ENCODE measurements around the gene DISC1.

Gene DISC1

DNA sequence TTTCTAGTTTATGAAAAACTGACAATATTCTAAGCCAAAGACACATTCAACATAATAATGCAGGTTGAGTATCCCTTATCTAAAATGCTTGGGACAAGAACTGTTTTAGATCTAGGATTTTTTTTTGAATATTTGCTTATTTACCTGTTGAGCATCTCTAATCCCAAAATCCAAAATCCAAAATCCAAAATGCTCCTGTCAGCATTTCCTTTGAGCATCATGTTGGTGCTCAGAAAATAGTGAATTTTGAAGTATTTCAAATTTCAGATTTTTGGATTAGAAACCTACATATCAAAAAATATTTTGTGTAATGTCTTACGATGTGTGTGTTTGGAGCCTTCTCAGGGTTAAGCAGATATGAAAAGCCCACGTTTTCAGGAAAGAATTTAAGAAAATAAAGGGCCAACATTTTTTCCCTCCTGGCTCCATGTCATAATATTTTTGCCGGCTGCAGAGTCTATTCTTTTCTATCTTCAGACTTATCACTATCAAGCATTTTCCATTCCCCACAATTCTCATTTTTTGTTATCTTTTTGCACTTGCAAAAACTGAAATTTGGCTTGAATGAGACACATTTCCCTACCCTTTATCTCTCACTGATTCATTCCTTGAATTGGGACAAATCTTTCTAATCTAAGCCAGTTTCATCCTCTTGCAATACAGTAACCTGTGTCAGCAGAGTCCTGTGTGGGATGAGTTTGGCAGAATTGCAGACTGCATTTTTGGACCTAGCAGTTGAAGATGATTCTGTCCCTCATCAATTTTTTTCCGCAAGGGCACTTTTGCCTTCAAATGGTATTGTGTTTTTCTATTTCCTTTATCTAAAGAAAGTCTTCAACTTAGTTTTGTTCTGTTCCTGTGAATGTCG lies 233.9 kb downstream of the DISC1 start:
- no peak for DNase-seq (ENCODE audit: low spot score)

DNA sequence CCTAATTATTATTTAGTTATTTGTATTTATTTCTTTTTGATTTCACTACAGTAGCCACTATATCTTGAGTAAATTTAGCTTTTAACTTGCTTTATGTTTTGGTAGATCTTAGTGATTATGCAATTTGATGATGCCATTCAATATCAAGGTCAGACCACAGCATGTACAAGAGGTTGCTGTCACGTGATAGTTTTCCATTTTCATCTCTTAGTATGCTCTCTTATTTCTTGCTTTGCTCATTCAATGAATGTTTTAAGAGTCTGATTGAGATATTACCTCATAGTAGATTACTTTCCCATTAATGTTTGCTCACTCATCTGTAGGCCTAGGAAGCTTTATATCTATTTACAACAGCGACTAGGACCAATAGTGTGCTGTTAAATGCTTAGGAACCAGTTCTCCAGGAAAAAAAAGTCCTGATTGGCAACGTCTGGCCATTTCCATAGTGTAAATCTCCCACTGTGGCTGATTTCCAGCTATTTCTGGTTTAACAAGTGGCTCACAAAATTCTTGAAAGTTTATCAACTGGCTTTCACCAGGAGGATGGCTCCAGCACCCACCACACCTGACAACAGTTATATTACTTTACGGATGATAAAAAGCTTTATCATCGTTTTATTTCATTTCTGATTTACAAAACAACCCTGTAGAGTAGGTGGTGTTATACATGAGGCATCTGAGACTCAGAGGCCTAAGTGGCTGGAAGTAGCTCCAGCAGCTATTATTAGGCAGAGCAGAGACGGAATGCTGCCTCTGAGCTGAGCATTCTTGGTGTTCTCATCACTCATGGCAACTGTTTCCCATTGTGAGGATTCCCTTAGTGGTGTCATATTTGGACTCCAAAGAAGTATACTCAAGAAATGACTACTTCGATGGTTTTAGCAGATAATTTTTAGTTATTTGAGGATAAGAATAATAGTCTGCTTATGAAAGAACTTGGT lies 235.2 kb downstream of the DISC1 start:
- no peak for DNase-seq (ENCODE audit: low spot score)

DNA sequence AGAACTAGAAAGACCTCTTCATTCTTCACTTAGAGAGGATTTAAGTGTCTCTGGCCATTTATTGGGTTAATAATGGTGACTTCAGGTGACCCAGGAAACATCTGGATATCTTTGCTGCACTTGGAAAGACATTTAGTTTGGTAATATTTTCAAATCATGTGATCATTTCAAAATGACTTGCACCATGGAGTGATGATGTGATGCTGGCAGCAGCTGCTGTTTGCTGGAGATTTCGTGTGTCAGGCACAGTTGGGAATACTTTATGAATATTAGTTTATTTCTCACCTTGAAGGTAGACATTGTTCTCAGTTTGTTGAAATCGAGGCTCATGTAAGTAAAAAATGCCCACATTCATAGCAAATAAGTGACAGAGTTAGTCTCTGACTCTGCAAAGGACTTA lies 236.0 kb downstream of the DISC1 start:
- DNase-seq (ENCODE audit: low spot score) = no peak

DNA sequence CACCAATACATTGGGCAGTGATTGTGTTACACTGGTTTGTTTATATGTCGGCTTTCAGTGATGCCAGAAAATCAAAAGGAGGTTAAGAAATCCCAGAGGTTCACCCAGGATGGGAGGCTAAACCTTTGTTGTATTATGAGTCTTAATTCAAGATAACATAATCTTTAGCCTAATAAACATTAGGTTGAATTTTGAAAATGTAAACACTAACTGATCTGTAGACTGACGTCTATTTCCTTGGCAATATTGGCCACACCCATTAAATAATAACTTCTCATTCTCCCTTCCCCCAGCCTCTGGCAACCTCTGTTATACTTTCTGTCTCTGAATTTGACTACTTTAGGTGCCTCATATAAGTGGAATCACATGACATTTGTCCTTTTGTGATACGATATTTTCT lies 238.7 kb downstream of the DISC1 start:
- DNase-seq (ENCODE audit: low spot score) = no peak

DNA sequence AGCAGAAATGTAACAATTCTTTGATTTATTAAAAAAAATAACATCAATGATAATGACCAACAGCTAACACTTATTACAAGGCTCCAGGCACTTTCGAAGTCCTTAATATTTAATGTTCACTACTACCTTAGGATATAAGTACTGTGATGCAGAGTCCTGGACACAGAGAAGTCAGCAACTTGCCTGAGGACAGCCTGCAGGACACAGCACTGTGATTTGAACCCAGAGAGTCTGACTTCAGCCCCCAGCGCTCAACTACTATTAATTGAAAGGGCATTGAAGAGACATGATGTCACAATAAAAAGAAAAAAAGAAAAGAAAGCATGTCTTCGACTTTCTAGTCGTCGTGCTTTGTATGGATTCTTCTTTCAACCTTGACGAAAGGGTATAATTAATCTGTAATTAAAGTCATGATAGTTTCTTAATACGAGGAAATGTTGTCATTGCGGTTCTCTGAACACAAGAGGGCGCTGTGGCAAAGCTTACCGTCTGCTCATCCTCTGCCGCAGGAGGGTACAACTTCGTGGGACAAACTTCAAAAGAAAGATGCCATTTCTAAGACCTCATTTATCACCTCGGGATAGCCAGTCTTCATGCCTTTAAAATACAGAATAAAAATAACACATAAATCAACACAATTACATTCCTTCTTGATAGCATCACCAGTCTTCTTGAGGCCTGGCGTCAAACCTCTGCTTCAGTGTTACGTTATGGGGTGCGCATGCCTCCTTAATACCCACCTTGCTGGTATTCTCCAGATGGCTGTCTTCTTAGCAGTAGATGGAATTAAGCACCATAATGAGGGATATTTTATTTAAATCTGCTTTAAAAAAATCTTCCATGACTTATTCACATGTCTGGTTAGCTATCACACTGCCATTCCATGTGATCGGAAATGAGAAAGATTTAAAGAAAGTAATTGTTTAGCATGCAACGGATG lies 240.1 kb downstream of the DISC1 start:
- peak; percentile 57 for DNase-seq (ENCODE audit: low spot score)

DNA sequence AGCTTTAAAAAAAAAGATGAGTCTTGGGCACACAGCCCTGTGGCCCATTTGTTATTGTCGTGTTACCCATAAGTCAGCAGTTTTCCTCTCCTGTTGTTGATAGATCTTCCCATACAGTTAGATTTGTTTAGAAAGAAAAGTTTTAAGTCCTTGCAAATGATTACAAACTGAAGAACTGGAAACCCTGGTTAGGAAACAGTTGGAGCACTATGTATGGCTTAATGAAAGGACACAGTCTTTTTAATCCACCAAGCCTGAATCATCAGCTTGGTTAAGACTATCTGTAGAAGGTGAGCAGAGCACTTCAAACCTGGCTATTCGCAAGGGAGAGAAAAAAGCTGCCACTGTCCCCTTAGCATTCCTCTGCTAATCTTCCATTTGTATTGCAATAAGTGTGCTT lies 241.0 kb downstream of the DISC1 start:
- DNase-seq (ENCODE audit: low spot score) = no peak

DNA sequence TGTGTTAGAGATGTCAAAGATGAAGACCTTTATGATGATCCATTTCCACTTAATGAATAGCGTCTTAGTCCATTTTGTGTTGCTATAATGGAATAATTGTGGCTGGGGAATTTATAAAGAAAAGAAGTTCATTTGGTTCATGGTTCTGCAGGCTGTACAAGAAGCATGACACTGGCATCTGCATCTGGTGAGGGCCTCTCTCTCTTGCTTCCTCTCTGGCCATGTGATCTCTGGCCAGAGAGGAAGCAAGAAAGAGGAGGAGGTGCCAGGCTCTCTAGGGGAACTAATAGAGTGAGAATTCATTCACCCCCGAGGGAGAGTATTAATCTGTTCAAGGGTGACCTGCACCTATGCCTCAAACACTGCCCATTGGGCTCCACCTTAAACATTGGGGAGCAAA lies 242.8 kb downstream of the DISC1 start:
- no peak for DNase-seq (ENCODE audit: low spot score)

DNA sequence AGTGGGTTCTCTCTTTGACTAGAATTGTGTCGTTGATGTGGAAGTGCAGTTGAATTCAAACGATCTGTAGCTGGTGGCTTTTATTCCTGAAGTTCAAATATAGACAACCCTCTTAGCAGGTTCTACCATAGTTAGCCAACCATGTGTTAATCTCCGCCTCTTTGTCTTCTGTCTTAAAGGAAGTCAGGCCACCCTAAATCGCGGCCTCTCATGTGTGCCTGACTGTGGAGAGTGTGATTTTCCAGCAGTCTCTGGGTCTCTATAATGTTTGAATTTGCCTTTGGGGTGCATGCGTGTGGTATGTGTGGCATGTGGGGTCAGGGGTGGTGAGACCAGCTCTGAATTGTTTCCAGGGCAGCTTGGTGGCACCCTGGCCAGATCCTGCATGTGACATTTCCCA lies 244.9 kb downstream of the DISC1 start:
- DNase-seq (ENCODE audit: low spot score) = no peak

DNA sequence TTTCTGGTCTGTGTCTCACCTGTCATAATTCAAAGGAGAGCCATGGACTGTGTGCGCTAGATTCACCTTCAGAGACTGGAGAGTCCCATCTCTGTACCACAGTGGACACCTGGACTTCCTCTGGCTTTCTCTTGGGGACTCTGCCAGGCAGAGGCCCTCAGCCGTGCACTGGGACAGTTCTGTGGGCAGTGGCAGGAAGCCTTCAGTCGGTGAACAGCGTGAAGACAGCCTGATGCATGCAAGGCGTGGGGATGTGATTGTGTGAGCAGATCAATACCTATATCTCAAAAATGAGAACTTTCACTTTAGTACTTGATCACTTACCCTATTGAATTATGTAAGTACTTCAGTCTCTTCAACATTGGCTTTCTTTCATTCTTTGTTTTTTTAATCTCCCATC lies 245.3 kb downstream of the DISC1 start:
- DNase-seq (ENCODE audit: low spot score) = no peak

DNA sequence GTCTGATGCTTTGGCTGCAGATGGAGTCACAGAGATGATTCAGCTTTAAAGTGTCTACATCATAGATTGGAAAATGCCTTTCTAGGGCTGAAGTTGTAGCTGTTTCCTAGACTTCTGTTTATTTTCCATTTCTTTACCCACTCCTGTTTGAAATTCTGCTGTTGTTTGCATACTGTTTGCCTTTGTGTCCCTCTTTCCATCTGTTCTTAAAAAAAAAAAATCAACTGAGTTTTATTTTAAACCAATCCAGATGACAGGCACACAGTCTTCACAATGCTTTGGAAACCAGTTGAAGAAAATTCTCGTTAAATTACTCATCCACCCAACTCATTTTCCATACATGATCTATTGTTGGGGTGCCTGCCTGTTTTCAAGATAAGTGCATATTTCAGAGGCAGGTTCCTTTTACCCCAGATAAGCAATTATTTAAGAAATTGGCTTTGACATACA lies 245.9 kb downstream of the DISC1 start:
- no peak for DNase-seq (ENCODE audit: low spot score)

DNA sequence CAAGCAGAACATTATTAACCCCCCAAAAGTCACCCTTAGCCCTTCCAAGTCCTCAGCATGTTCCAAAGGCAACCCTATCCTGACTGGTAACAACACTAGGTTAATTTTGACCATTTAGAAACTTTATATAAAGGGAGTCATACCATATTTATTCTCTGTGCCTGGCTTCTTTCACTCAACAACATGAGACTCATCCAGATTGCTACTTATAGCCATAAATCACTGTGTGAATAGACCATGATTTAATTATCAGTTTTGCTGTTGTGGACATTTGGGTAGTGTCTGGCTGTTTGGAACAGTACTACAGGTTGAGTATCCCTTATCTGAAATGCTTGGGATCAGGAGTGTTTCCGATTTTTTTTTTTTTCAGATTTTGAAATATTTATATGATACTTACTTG lies 252.1 kb downstream of the DISC1 start:
- no peak for DNase-seq (ENCODE audit: low spot score)

DNA sequence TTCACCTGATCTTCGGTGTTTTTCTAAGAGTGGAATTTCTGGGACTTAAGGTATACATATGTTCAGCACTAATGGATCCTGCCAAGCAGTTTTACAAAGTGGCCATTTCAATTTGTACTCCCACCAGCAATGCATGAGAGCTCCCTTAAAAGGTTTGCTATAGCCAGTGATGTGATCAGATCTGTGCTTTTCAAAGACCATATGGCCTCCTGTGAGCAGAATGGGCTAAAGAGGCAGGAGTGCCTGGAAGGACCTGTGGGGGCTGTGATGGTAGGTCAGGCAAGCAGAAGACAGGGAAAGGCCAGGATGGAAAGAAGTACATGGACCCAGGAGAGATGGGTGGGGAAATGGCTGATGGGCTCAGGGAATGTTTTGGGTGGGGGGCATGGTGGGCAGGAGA lies 252.7 kb downstream of the DISC1 start:
- DNase-seq (ENCODE audit: low spot score) = no peak

DNA sequence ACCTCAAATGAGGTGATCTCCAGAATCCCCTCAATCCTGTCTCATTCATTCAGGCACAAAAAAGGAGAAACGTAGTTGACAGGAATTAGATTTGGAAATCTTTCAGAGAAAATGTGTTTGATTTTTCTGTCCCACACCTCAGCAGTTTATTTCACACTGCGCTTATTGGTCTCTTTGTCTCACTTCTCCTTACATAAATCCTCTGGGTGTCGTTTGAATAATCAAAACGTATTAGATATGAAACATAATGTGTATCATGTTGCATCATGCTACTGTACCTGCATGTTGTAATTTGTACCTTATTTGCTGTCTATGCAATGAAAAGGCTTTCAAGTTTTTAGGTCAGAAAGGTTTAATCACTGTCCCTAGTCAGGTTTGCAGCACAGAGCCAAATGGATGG lies 255.7 kb downstream of the DISC1 start:
- DNase-seq (ENCODE audit: low spot score) = no peak

DNA sequence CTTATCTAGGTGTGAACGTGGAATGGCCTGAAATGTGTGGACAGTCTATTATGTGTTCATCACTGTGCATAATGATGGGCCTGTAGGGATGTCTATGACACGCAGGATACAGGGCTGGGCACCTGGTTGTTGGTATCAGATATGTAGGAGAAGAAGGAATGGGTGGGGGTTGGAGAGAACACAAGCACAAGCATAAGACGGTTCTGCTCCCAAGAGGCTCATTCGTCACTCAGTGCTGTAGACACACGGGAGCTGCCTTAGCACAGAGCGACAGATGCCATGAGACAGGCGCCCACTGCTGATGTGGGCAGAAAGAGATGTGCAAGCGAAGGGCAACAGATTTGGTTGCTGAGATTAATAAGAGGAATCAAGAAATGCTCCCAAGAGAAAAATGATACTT lies 256.2 kb downstream of the DISC1 start:
- DNase-seq (ENCODE audit: low spot score) = no peak

DNA sequence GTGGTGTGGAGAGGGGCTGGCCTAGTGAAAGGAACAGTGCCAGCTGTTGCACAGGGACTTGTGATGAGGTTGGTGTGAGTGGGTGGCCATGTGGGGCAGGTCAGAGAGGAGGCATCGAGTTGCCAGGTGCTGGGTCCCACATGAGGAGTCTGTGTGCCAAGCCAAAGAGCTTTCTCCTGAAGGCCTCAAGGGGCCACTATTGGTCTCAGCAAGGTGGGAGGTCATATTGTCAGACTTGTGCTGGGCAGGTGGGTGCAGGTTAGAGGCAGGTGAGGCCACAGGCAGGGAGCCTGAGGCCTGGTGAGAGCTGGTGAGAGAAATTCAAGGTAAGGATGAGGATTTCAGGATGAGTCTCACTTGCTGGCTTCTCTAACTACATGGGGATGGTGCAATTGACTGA lies 256.8 kb downstream of the DISC1 start:
- no peak for DNase-seq (ENCODE audit: low spot score)

DNA sequence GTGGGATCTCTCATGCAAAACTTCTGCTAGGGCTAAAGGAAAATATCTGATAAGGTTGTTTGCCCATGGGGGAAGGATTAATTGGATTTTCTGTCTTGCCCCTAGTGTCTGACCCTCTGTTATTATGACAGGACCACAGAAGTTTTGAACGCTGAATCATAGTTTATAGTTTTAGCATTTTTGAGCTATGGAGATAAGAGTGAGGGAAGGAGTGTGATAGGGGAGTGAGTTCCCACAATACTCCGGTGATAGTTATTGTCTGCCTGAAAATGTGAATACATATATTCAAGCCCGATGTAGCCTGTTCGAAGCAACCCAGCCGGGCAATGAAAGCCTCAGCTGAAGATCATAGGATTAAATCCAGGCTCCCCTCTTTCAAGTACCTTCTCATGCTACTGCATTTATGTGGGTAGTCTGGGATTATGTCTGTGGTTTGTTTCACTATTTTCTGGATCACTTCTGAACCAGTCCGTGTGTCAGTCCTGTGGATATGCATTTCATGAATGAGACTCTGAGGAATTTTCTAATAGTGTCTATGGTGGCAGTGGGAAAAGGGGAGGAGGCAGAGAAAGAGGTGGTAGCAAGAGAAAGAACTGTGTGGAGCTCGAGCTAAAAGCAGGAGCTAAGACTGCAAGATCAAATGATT lies 258.7 kb downstream of the DISC1 start:
- no peak for DNase-seq (ENCODE audit: low spot score)

DNA sequence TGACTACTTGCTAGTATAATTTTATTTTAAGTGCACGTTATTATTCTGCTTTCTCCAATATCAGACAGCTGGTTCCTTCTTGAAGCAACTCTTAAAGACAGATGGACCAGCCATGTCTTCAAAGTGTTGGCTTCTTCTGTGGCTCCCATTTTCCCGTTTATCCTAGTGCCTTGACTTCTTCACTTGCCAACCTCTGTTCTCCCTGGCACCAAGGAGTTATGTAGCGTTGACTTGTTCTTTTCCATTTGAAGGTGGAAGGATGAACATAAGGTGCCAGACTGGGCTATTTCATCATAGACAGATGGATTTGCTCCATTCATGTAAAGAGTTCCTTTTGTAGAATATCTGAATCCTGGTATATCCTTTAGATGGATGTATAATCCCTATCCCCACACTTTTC lies 260.6 kb downstream of the DISC1 start:
- no peak for DNase-seq (ENCODE audit: low spot score)

DNA sequence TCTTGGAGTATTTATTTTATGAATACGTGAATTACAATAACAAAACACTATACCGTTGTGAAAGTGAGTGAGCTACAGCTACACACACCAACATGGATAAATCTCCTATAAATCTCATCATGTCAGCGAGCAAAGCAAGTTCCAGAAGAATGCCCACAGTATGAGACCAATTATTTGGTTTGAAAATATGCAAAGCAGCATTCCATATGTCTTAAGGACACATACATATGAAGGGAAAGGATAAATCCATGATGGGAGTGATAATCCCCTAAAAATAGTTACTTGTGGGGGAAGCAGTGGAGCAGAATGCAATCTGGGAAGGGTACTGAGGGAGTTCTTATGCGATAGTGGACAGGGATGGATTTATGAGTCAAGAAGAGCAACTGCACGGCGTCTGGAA lies 261.3 kb downstream of the DISC1 start:
- DNase-seq (ENCODE audit: low spot score) = no peak

DNA sequence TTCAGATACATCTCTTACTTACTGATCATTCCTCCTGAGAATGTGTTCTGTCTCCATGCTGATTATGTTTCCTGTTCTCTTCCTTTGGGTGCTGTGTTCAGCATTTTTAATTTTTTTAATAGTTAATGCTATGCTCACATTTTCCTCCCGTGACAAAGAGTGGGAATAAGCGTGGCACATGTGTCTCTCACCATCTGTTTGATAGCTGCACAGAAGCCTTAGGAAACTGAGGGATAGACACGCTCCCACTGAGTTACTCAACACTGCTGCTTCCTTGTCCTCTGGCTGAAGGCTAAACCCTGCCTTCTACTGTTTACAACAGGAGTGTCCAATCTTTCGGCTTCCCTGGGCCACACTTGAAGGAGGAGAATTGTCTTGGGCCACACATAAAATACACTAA lies 264.2 kb downstream of the DISC1 start:
- no peak for DNase-seq (ENCODE audit: low spot score)

DNA sequence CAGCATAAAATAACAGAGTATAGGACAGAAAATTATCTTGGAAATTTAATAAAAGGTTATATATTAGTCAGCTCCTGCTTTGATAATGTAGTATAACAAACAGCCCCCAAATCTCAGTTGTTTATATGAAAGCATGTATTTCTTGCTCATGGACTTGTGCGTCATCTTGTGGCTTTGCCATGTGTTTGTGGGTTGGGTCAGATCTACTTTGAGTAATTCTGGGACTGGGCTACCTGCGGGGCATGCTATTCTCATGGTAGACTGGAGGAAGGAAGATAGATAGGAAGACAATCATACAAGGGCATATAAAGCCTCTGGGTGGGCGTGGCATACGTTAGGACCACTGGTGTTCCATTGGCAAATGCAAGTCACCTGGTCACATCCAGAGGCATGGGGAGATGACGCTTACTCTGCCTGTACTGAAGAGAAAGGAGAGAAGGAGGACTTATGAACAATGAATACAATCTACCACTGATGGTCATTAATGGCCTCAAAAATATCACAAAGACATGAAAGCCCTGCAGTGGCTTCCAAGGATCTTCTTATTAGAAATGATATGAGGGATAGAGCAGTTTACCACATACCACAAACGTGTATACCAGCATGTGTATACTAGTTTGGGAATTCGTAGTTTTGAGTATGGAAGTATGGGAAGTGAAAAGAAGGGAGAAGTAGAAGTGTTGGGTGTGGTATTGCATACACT lies 267.0 kb downstream of the DISC1 start:
- DNase-seq (ENCODE audit: low spot score) = no peak

DNA sequence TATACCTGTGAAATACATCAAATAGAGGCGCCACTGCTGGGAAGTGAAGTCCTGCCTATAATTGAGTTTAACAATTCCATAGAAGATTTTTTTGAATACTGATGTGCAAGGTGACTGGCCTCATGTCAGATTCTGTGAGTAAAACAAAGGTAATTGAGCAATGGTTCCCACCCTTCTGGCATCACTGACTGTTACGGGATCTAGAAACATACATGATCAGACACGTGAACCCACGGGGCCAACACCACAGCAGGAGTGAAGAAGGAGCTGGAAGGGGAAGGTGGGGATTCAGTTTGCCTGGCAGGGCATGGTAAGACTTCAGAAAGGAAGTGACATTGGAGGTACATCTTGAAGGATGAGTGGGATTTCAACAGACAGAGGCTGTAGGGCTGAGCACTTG lies 270.2 kb downstream of the DISC1 start:
- no peak for DNase-seq (ENCODE audit: low spot score)
